K562 (cell line): ENCODE measurements around the gene DAPK1. TPM values are rescaled to one million over a fixed set of nuclear protein-coding genes. Genes with fewer than 3 reads are reported as not detected.

Source experiments
- AFF1 ChIP-seq, 2 experiments: fragments of 450-650 bp; IDR thresholded peaks; 2 replicates each; pipeline ENCODE4 v1.6.1; 2018; ENCODE audit warnings: mild to moderate bottlenecking in 2 of 2, low read depth in 1 of 2; ENCODE audit not compliant: partially characterized antibody in 2 of 2
- ASH1L ChIP-seq: fragments of 450-650 bp; IDR thresholded peaks from 2 replicates; pipeline ENCODE4 v1.6.1; 2018; ENCODE audit warnings: borderline replicate concordance, mild to moderate bottlenecking, low read depth; ENCODE audit not compliant: partially characterized antibody
- CBX1 ChIP-seq: sonication (generic); IDR thresholded peaks from 2 replicates; pipeline ENCODE4 v1.6.1; 2016; ENCODE audit warnings: antibody characterized with exemption, low read depth, mild to moderate bottlenecking
- CBX2 ChIP-seq: fragments of 200-600 bp; sonication (generic); IDR thresholded peaks from one replicate; pipeline ENCODE4 v1.6.1; 2012; ENCODE audit warnings: mild to moderate bottlenecking, low read length, inconsistent platforms; ENCODE audit not compliant: insufficient read depth, poor library complexity, severe bottlenecking
- HES1 ChIP-seq: fragments of 450-650 bp; IDR thresholded peaks from 2 replicates; pipeline ENCODE4 v1.6.1; 2016; ENCODE audit warnings: low read depth, mild to moderate bottlenecking, moderate library complexity
- HNRNPUL1 ChIP-seq: fragments of 200-400 bp; formaldehyde crosslinking; IDR thresholded peaks from 2 replicates; pipeline ENCODE4 v1.6.1; 2017; ENCODE audit warnings: low read length
- PTRF ChIP-seq: fragments of 450-650 bp; IDR thresholded peaks from 2 replicates; pipeline ENCODE4 v1.6.1; 2016; ENCODE audit warnings: mild to moderate bottlenecking, missing genetic modification characterization, missing compliant biosample characterization
- RBM17 ChIP-seq: fragments of 200-400 bp; formaldehyde crosslinking; IDR thresholded peaks from 2 replicates; pipeline ENCODE4 v1.6.1; 2017; ENCODE audit warnings: low read depth, mild to moderate bottlenecking, low read length, borderline replicate concordance
- REST ChIP-seq, 2 experiments: fragments of 450-650 bp; formaldehyde crosslinking in 1 of 2; IDR thresholded peaks; 2 replicates each; pipeline versions ENCODE4 v1.4.0 to v1.6.1; 2014 to 2020; ENCODE audit warnings: mild to moderate bottlenecking in 2 of 2, borderline replicate concordance in 1 of 2, low read depth in 1 of 2
- SIN3A ChIP-seq, 2 experiments: fragments of 150-350 bp in 1 of 2; IDR thresholded peaks; 2 replicates each; pipeline ENCODE4 v1.6.1; 2011 to 2016; ENCODE audit warnings: borderline replicate concordance in 2 of 2, low read depth in 2 of 2, low read length in 2 of 2, mild to moderate bottlenecking in 2 of 2, moderate library complexity in 2 of 2; ENCODE audit not compliant: control insufficient read depth in 1 of 2
- TAL1 ChIP-seq: fragments of 450-650 bp; IDR thresholded peaks from 2 replicates; pipeline ENCODE4 v1.6.1; 2016; ENCODE audit warnings: mild to moderate bottlenecking
- THRAP3 ChIP-seq: fragments of 450-650 bp; IDR thresholded peaks from 2 replicates; pipeline ENCODE4 v1.6.1; 2016; ENCODE audit warnings: mild to moderate bottlenecking, inconsistent platforms, borderline replicate concordance
- ZBTB8A ChIP-seq: fragments of 450-650 bp; IDR thresholded peaks from 2 replicates; pipeline ENCODE4 v1.6.1; 2018; ENCODE audit warnings: mild to moderate bottlenecking, moderate library complexity; ENCODE audit not compliant: partially characterized antibody
- polyA plus RNA-seq, 8 experiments: library from polyadenylated mRNA; depleted of rRNA in 4 of 8; stranded (reverse) in 5 of 8; unstranded in 3 of 8; fragments of >200 nt; fragmentation: Nextera tagmentation in 2 of 8; fragmentation: Illumina TruSeq in 1 of 8; extraction: Ambion mirVana in 2 of 8; extraction: Trizol in 1 of 8; gene quantifications; 2 replicates each; pipeline versions ENCODE4 v1.2.1 to v1.2.3, GENCODE V29; 2011 to 2014; ENCODE audit warnings: inconsistent platforms in 1 of 8, missing spikeins in 1 of 8
- total RNA-seq, 7 experiments: library from RNA; depleted of rRNA in 6 of 7; stranded (reverse); fragments of >200 nt in 6 of 7; fragmentation: Illumina TruSeq in 2 of 7; extraction: Trizol in 2 of 7; gene quantifications; 2 replicates each; pipeline versions ENCODE4 v1.2.1 to v1.2.3, GENCODE V29; 2011 to 2021; ENCODE audit warnings: low replicate concordance in 1 of 7

Gene DAPK1
- total and polyA plus RNA-seq, 9 of the 15 experiments (the other 6 are each of a cell fraction or from before 2014, with no cell fraction given), result 1.7 to 26.4 (median 15.8) TPM

GRCh38 chr9:87518702-87519335 lies 21.2 kb downstream of the DAPK1 start (continued):
- peak; percentile 5; the same call in 1 of the 2 replicates for TF ChIP-seq REST (IDR thresholded peaks at IDR 0.05; ENCODE audit: borderline replicate concordance)
- TF ChIP-seq REST (CRISPR knock-in tag; IDR thresholded peaks at IDR 0.05; ENCODE audit: low read depth), result no peak
- no peak for TF ChIP-seq HES1
- TF ChIP-seq THRAP3, result no peak
- no peak for TF ChIP-seq AFF1 (IDR thresholded peaks at IDR 0.05; ENCODE audit: low read depth in 1 of 2, partially characterized antibody in 2 of 2)
- no peak for TF ChIP-seq SIN3A (IDR thresholded peaks at IDR 0.05; ENCODE audit: borderline replicate concordance in 2 of 2, control insufficient read depth in 1 of 2, low read depth in 2 of 2, low read length in 2 of 2)
- TF ChIP-seq ASH1L, result no peak
- no peak for TF ChIP-seq HNRNPUL1
- TF ChIP-seq RBM17, result no peak
- no peak for TF ChIP-seq CBX1
- no peak for TF ChIP-seq CBX2
- peak; percentile 95 for TF ChIP-seq TAL1
- TF ChIP-seq PTRF (tag), result no peak
- TF ChIP-seq ZBTB8A, result no peak
